Measurements from ENCODE around the gene AMHR2. TPM values are rescaled to one million over a fixed set of nuclear protein-coding genes. Genes with fewer than 3 reads are reported as not detected.

The AMHR2 gene
- total and polyA plus RNA-seq, 2 experiments from 2014 or later, result not detected

- peaks cover 7% of the 10 kb centered on the region for H4K20me1 ChIP-seq (ENCODE audit: insufficient read depth)
- peak overlapping the region; percentile 71 for H3K27ac ChIP-seq
- no peak overlapping the region for H2AFZ ChIP-seq
- H3K9me3 ChIP-seq (ENCODE audit: low read depth), result no peaks in the 10 kb centered on the region
- no peaks in the 10 kb centered on the region for H3K27me3 ChIP-seq (replicated peaks; ENCODE audit: insufficient read depth)
- peak overlapping the region; percentile 18 for H3K9ac ChIP-seq
- H3K79me2 ChIP-seq (ENCODE audit: insufficient read depth), result peaks cover 45% of the 10 kb centered on the region
- H3K4me2 ChIP-seq (ENCODE audit: unreplicated experiment), result no peak overlapping the region
- in situ Hi-C loops (cut with MboI), result no loop called here
- peaks cover 44% of the 10 kb centered on the region for H3K4me1 ChIP-seq (ENCODE audit: insufficient read depth)
- 15 to 24% methylated on average over 1 of the region's 1 CpG for WGBS, 2 experiments (ENCODE audit: low coverage in 1 of 2, low lambda C conversion rate in 2 of 2, missing lambda C conversion rate in 2 of 2)
- H3K36me3 ChIP-seq (ENCODE audit: low read depth), result peaks cover 84% of the 10 kb centered on the region
- H3K4me3 ChIP-seq, result no peak overlapping the region
- H3K9me2 ChIP-seq (ENCODE audit: insufficient read depth), result no peaks in the 10 kb centered on the region
- DNase-seq, result peak; percentile 78
- TF ChIP-seq EZH2phosphoT487 (IDR thresholded peaks at IDR 0.05; ENCODE audit: insufficient read depth, low read depth), result no peak
- TF ChIP-seq EZH2 (IDR thresholded peaks at IDR 0.05; ENCODE audit: insufficient read depth, poor library complexity, severe bottlenecking), result no peak
- H3F3A ChIP-seq (ENCODE audit: insufficient read depth), result peaks cover 92% of the 10 kb centered on the region
These were observed 55.2 kb downstream of the AMHR2 start for GRCh38 chr12:53478865-53479264.

GRCh38 chr12:53479331-53479730 lies 55.7 kb downstream of the AMHR2 start:
- H3F3A ChIP-seq (ENCODE audit: insufficient read depth), result peaks cover 92% of the 10 kb centered on the region
- in situ Hi-C loops (cut with MboI), result no loop called here
- peaks cover 44% of the 10 kb centered on the region for H3K4me1 ChIP-seq (ENCODE audit: insufficient read depth)
- 53 to 64% methylated on average over 5 of the region's 5 CpGs for WGBS, 2 experiments (ENCODE audit: low coverage in 1 of 2, low lambda C conversion rate in 2 of 2, missing lambda C conversion rate in 2 of 2)
- no peak overlapping the region for H2AFZ ChIP-seq
- H3K9me2 ChIP-seq (ENCODE audit: insufficient read depth), result no peaks in the 10 kb centered on the region
- no peak for DNase-seq
- peaks cover 41% of the 10 kb centered on the region for H3K79me2 ChIP-seq (ENCODE audit: insufficient read depth)
- no peaks in the 10 kb centered on the region for H3K27me3 ChIP-seq (replicated peaks; ENCODE audit: insufficient read depth)
- peak overlapping the region; percentile 18 for H3K9ac ChIP-seq
- no peaks in the 10 kb centered on the region for H3K9me3 ChIP-seq (ENCODE audit: low read depth)
- H3K36me3 ChIP-seq (ENCODE audit: low read depth), result peaks cover 83% of the 10 kb centered on the region
- H3K4me2 ChIP-seq (ENCODE audit: unreplicated experiment), result no peak overlapping the region
- peaks cover 7% of the 10 kb centered on the region for H4K20me1 ChIP-seq (ENCODE audit: insufficient read depth)
- TF ChIP-seq EZH2phosphoT487 (IDR thresholded peaks at IDR 0.05; ENCODE audit: insufficient read depth, low read depth), result no peak
- TF ChIP-seq EZH2 (IDR thresholded peaks at IDR 0.05; ENCODE audit: insufficient read depth, poor library complexity, severe bottlenecking), result no peak
- peak overlapping the region; percentile 71 for H3K27ac ChIP-seq
- H3K4me3 ChIP-seq, result no peak overlapping the region

- WGBS, 2 experiments (ENCODE audit: low coverage in 1 of 2, low lambda C conversion rate in 2 of 2, missing lambda C conversion rate in 2 of 2), result 63 to 65% methylated on average over 12 of the region's 12 CpGs
- no peak overlapping the region for H2AFZ ChIP-seq
- peaks cover 83% of the 10 kb centered on the region for H3F3A ChIP-seq (ENCODE audit: insufficient read depth)
- H3K4me2 ChIP-seq (ENCODE audit: unreplicated experiment), result no peak overlapping the region
- in situ Hi-C loops (cut with MboI), result no loop called here
- H3K9me2 ChIP-seq (ENCODE audit: insufficient read depth), result no peaks in the 10 kb centered on the region
- H3K9me3 ChIP-seq (ENCODE audit: low read depth), result no peaks in the 10 kb centered on the region
- peaks cover 69% of the 10 kb centered on the region for H3K36me3 ChIP-seq (ENCODE audit: low read depth)
- TF ChIP-seq EZH2 (IDR thresholded peaks at IDR 0.05; ENCODE audit: insufficient read depth, poor library complexity, severe bottlenecking), result no peak
- no peak for TF ChIP-seq EZH2phosphoT487 (IDR thresholded peaks at IDR 0.05; ENCODE audit: insufficient read depth, low read depth)
- H3K27ac ChIP-seq, result peak overlapping the region; percentile 71
- peaks cover 26% of the 10 kb centered on the region for H3K79me2 ChIP-seq (ENCODE audit: insufficient read depth)
- H3K4me1 ChIP-seq (ENCODE audit: insufficient read depth), result peaks cover 44% of the 10 kb centered on the region
- H3K27me3 ChIP-seq (replicated peaks; ENCODE audit: insufficient read depth), result no peaks in the 10 kb centered on the region
- no peak for DNase-seq
- H3K4me3 ChIP-seq, result no peak overlapping the region
- H4K20me1 ChIP-seq (ENCODE audit: insufficient read depth), result peaks cover 7% of the 10 kb centered on the region
- peak overlapping the region; percentile 29 for H3K9ac ChIP-seq
These were observed 57.1 kb downstream of the AMHR2 start for GRCh38 chr12:53480491-53481442.

Other genes with a start within 250 kb of the AMHR2 start
- gene ZNF740, start 243.1 kb upstream of the AMHR2 start, total RNA-seq (2014; rRNA removed; shearing (Covaris generic)), result 5.1 and 6.5 TPM in 2 replicates
- gene ZNF740, start 243.1 kb upstream of the AMHR2 start, polyA plus RNA-seq (2016; fragmentation: Nextera tagmentation; extraction: Ambion mirVana), result 2.8 and 3.9 TPM in 2 replicates
- 13.4 and 14.2 TPM in 2 replicates for gene CSAD, start 242.9 kb upstream of the AMHR2 start, total RNA-seq (2014; rRNA removed; shearing (Covaris generic))
- gene CSAD, start 242.9 kb upstream of the AMHR2 start, polyA plus RNA-seq (2016; fragmentation: Nextera tagmentation; extraction: Ambion mirVana), result 6.1 and 8.6 TPM in 2 replicates
- 1.4 and 2.4 TPM in 2 replicates for gene ITGB7, start 216.6 kb upstream of the AMHR2 start, total RNA-seq (2014; rRNA removed; shearing (Covaris generic))
- 0.84 and 1.2 TPM in 2 replicates for gene ITGB7, start 216.6 kb upstream of the AMHR2 start, polyA plus RNA-seq (2016; fragmentation: Nextera tagmentation; extraction: Ambion mirVana)
- 75.3 and 76.6 TPM in 2 replicates for gene RARG, start 191.6 kb upstream of the AMHR2 start, total RNA-seq (2014; rRNA removed; shearing (Covaris generic))
- 116 and 118 TPM in 2 replicates for gene RARG, start 191.6 kb upstream of the AMHR2 start, polyA plus RNA-seq (2016; fragmentation: Nextera tagmentation; extraction: Ambion mirVana)
- gene ESPL1, start 155.6 kb upstream of the AMHR2 start, total RNA-seq (2014; rRNA removed; shearing (Covaris generic)), result 5.6 and 8.5 TPM in 2 replicates
- 2.0 and 3.3 TPM in 2 replicates for gene ESPL1, start 155.6 kb upstream of the AMHR2 start, polyA plus RNA-seq (2016; fragmentation: Nextera tagmentation; extraction: Ambion mirVana)
- gene PFDN5, start 128.3 kb upstream of the AMHR2 start, total RNA-seq (2014; rRNA removed; shearing (Covaris generic)), result 380 and 393 TPM in 2 replicates
- gene PFDN5, start 128.3 kb upstream of the AMHR2 start, polyA plus RNA-seq (2016; fragmentation: Nextera tagmentation; extraction: Ambion mirVana), result 609 and 625 TPM in 2 replicates
- 39.6 and 48.9 TPM in 2 replicates for gene MYG1, start 124.2 kb upstream of the AMHR2 start, total RNA-seq (2014; rRNA removed; shearing (Covaris generic))
- 47.8 and 52.4 TPM in 2 replicates for gene MYG1, start 124.2 kb upstream of the AMHR2 start, polyA plus RNA-seq (2016; fragmentation: Nextera tagmentation; extraction: Ambion mirVana)
- gene AAAS, start 102.2 kb upstream of the AMHR2 start, total RNA-seq (2014; rRNA removed; shearing (Covaris generic)), result 63.4 and 72.0 TPM in 2 replicates
- gene AAAS, start 102.2 kb upstream of the AMHR2 start, polyA plus RNA-seq (2016; fragmentation: Nextera tagmentation; extraction: Ambion mirVana), result 46.6 and 49.7 TPM in 2 replicates
- not detected in 2 replicates for gene SP7, start 87.5 kb upstream of the AMHR2 start, total RNA-seq (2014; rRNA removed; shearing (Covaris generic))
- gene SP7, start 87.5 kb upstream of the AMHR2 start, polyA plus RNA-seq (2016; fragmentation: Nextera tagmentation; extraction: Ambion mirVana), result not detected in 2 replicates
- 30.3 and 37.8 TPM in 2 replicates for gene SP1, start 43.7 kb upstream of the AMHR2 start, total RNA-seq (2014; rRNA removed; shearing (Covaris generic))
- gene SP1, start 43.7 kb upstream of the AMHR2 start, polyA plus RNA-seq (2016; fragmentation: Nextera tagmentation; extraction: Ambion mirVana), result 3.6 and 3.8 TPM in 2 replicates
- gene PRR13, start 17.9 kb downstream of the AMHR2 start, total RNA-seq (2014; rRNA removed; shearing (Covaris generic)), result 35.3 and 42.4 TPM in 2 replicates
- gene PRR13, start 17.9 kb downstream of the AMHR2 start, polyA plus RNA-seq (2016; fragmentation: Nextera tagmentation; extraction: Ambion mirVana), result 217 and 221 TPM in 2 replicates
- gene PCBP2, start 28.2 kb downstream of the AMHR2 start, total RNA-seq (2014; rRNA removed; shearing (Covaris generic)), result 143 TPM in 2 replicates
- gene PCBP2, start 28.2 kb downstream of the AMHR2 start, polyA plus RNA-seq (2016; fragmentation: Nextera tagmentation; extraction: Ambion mirVana), result 94.3 and 100 TPM in 2 replicates
- 36.5 and 37.4 TPM in 2 replicates for gene MAP3K12, start 75.6 kb downstream of the AMHR2 start, total RNA-seq (2014; rRNA removed; shearing (Covaris generic))
- 8.7 and 10.4 TPM in 2 replicates for gene MAP3K12, start 75.6 kb downstream of the AMHR2 start, polyA plus RNA-seq (2016; fragmentation: Nextera tagmentation; extraction: Ambion mirVana)
- 40.1 and 54.1 TPM in 2 replicates for gene TARBP2, start 77.4 kb downstream of the AMHR2 start, total RNA-seq (2014; rRNA removed; shearing (Covaris generic))
- 32.1 and 36.0 TPM in 2 replicates for gene TARBP2, start 77.4 kb downstream of the AMHR2 start, polyA plus RNA-seq (2016; fragmentation: Nextera tagmentation; extraction: Ambion mirVana)
- not detected in 2 replicates for gene NPFF, start 83.6 kb downstream of the AMHR2 start, total RNA-seq (2014; rRNA removed; shearing (Covaris generic))
- gene NPFF, start 83.6 kb downstream of the AMHR2 start, polyA plus RNA-seq (2016; fragmentation: Nextera tagmentation; extraction: Ambion mirVana), result not detected in 2 replicates
- gene ATF7, start 202.5 kb downstream of the AMHR2 start, total RNA-seq (2014; rRNA removed; shearing (Covaris generic)), result 10.5 and 12.8 TPM in 2 replicates
- gene ATF7, start 202.5 kb downstream of the AMHR2 start, polyA plus RNA-seq (2016; fragmentation: Nextera tagmentation; extraction: Ambion mirVana), result 21.5 and 24.3 TPM in 2 replicates